Glutamatergic neuron (in vitro differentiated cells): ENCODE data around the gene NTRK3. TPM values are rescaled to one million over a fixed set of nuclear protein-coding genes. Genes with fewer than 3 reads are reported as not detected.

Experiments
- DNase-seq: peaks from one replicate; pipeline ENCODE4 v3.0.0; 2022
- H3K27ac Mint-ChIP-seq: one replicate; pipeline ENCODE4 v1.8.0; 2020; ENCODE audit warnings: mild to moderate bottlenecking, mixed read lengths, inconsistent platforms; ENCODE audit not compliant: unreplicated experiment
- H3K27me3 Mint-ChIP-seq: one replicate; pipeline ENCODE4 v1.8.0; 2020; ENCODE audit warnings: mild to moderate bottlenecking, moderate library complexity, mixed read lengths, inconsistent platforms; ENCODE audit not compliant: unreplicated experiment
- H3K36me3 Mint-ChIP-seq: one replicate; pipeline ENCODE4 v1.8.0; 2020; ENCODE audit warnings: mild to moderate bottlenecking, mixed read lengths, inconsistent platforms; ENCODE audit not compliant: unreplicated experiment
- H3K4me1 Mint-ChIP-seq: one replicate; pipeline ENCODE4 v1.8.0; 2020; ENCODE audit warnings: mild to moderate bottlenecking, low read depth, mixed read lengths, inconsistent platforms; ENCODE audit not compliant: unreplicated experiment
- H3K4me3 Mint-ChIP-seq: one replicate; pipeline ENCODE4 v1.8.0; 2020; ENCODE audit warnings: mild to moderate bottlenecking, mixed read lengths, inconsistent platforms; ENCODE audit not compliant: unreplicated experiment
- H3K9me3 Mint-ChIP-seq: one replicate; pipeline ENCODE4 v1.8.0; 2020; ENCODE audit warnings: mild to moderate bottlenecking, moderate library complexity, mixed read lengths, inconsistent platforms; ENCODE audit not compliant: unreplicated experiment
- CTCF ChIP-seq: fragments of 200-600 bp; sonication (generic); IDR thresholded peaks from one replicate; pipeline ENCODE4 v1.5.0; 2021; ENCODE audit not compliant: partially characterized antibody, unreplicated experiment
- total RNA-seq: library from RNA; stranded (reverse); fragmentation: NEBNext Ultra II Directional; extraction: Animal tissue kit (Norgen Biotek cat#: 25700); gene quantifications from one replicate; pipeline ENCODE4 v1.2.1, GENCODE V29; 2021; ENCODE audit not compliant: unreplicated experiment

Gene NTRK3
- total RNA-seq, 1 donor from 2014 or later, result 9.5 TPM

- no peak overlapping the region for H3K27ac Mint-ChIP-seq
- no peaks in the 10 kb centered on the region for H3K9me3 Mint-ChIP-seq
- H3K27me3 Mint-ChIP-seq, result peaks cover 2% of the 10 kb centered on the region
- H3K4me1 Mint-ChIP-seq, result peaks cover 20% of the 10 kb centered on the region
- H3K36me3 Mint-ChIP-seq, result no peaks in the 10 kb centered on the region
- no peak for TF ChIP-seq CTCF
- DNase-seq, result no peak
- no peak overlapping the region for H3K4me3 Mint-ChIP-seq
Observed at GRCh38 chr15:88300089-88300488, 43.5 kb upstream of the NTRK3 start.

GRCh38 chr15:88299497-88299896 lies 43.0 kb upstream of the NTRK3 start:
- H3K36me3 Mint-ChIP-seq, result no peaks in the 10 kb centered on the region
- TF ChIP-seq CTCF, result no peak
- no peak overlapping the region for H3K27ac Mint-ChIP-seq
- no peak for DNase-seq
- H3K9me3 Mint-ChIP-seq, result no peaks in the 10 kb centered on the region
- H3K4me3 Mint-ChIP-seq, result no peak overlapping the region
- H3K27me3 Mint-ChIP-seq, result peaks cover 1% of the 10 kb centered on the region
- peaks cover 23% of the 10 kb centered on the region for H3K4me1 Mint-ChIP-seq

- Mint-ChIP-seq H3K4me1 (peaks cover 10% of the 10 kb centered on the region), H3K27me3 (peaks cover 9% of the 10 kb centered on the region), H3K9me3 (no peaks in the 10 kb centered on the region), H3K36me3 (no peaks in the 10 kb centered on the region), H3K27ac (no peak overlapping the region), H3K4me3 (no peak overlapping the region)
- no peak for TF ChIP-seq CTCF
- no peak for DNase-seq
Observed at GRCh38 chr15:88288661-88289060, 32.1 kb upstream of the NTRK3 start.

- Mint-ChIP-seq H3K36me3 (no peaks in the 10 kb centered on the region), H3K27me3 (peaks cover 12% of the 10 kb centered on the region), H3K4me1 (peaks cover 15% of the 10 kb centered on the region), H3K27ac (no peak overlapping the region), H3K9me3 (peaks cover 2% of the 10 kb centered on the region), H3K4me3 (no peak overlapping the region)
- TF ChIP-seq CTCF, result no peak
- no peak for DNase-seq
Observed at GRCh38 chr15:88288206-88288605, 31.7 kb upstream of the NTRK3 start.

- no peak overlapping the region for H3K4me3 Mint-ChIP-seq
- no peak for DNase-seq
- peaks cover 2% of the 10 kb centered on the region for H3K9me3 Mint-ChIP-seq
- H3K36me3 Mint-ChIP-seq, result no peaks in the 10 kb centered on the region
- peaks cover 11% of the 10 kb centered on the region for H3K27me3 Mint-ChIP-seq
- H3K4me1 Mint-ChIP-seq, result peaks cover 19% of the 10 kb centered on the region
- no peak for TF ChIP-seq CTCF
- H3K27ac Mint-ChIP-seq, result no peak overlapping the region
Observed at GRCh38 chr15:88284318-88284998, 27.9 kb upstream of the NTRK3 start.
